Measurements from ENCODE around the gene DCAF6.

Gene DCAF6

GRCh38 chr1:168116327-168116799, 179.9 kb downstream of the DCAF6 start:
- DNase-seq (ENCODE audit: low read depth, low spot score) = no peak

DNA sequence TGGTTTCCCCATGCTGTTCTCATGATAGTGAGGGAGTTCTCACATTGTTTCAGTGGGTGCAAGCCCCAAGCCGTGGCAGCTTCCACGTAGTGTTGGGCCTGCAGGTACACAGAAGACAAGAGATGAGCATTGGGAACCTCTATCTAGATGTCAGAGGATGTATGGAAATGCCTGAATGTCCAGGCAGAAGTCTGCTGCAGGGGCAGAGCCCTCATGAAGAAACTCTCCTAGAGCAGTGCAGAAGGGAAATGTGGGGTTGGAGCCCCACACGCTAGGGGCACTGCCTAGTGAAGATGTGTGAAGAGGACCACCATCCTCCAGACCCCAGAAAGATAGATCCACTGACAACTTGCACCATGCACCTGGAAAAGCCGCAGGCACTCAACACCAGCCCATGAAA, 183.3 kb downstream of the DCAF6 start:
- WGBS (ENCODE audit: insufficient coverage, insufficient read length) = no CpG with 5 or more reads among the region's 4 CpGs

More at GRCh38 chr1:168116327-168116799, 179.9 kb downstream of the DCAF6 start:
- Histone ChIP-seq H3K36me3 (ENCODE audit: control insufficient read depth, insufficient read depth, low read length) (no peaks in the 10 kb centered on the region; the same call in 1 of the 2 replicates), H3K4me3 (ENCODE audit: low read length) (no peak overlapping the region), H3K27ac (ENCODE audit: low read length) (no peak overlapping the region), H3K27me3 (ENCODE audit: control insufficient read depth, insufficient read depth, low read length) (no peaks in the 10 kb centered on the region), H3K9me3 (ENCODE audit: control insufficient read depth, insufficient read depth, low read length) (no peaks in the 10 kb centered on the region), H3K4me1 (ENCODE audit: control insufficient read depth, insufficient read depth, low read length) (no peaks in the 10 kb centered on the region; the same call in 1 of the 2 replicates)
- WGBS (ENCODE audit: insufficient coverage, insufficient read length) = no CpG with 5 or more reads among the region's 6 CpGs

DNA sequence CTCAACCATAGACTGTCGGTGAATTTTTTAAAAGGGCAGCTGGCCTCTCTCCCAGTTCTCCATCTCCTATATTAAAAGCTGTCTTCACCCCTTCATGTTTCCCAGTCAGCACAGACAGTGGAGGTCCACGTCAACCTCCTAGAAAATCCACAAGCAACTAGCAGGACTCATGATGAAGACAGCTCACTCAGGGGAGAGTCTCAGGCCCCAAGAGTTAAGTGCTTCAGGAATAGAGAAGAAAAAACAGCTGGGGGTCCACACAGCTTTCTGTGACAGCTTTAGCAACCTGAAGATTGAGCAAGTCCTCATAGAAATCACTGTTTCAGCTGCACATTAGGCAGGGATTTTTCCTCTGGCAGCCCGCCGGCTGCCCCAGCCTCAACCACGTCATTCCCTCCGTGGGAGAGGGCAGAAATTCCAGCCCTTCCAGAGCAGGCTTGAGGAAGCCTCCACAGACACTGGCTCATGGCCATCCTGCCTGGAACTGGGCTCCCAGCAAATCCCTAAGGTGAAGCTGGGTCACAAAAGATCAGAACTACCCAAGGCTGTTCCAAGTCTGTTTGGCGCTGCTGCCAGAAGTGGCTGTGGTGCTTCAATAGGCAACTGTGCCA, 185.0 kb downstream of the DCAF6 start:
- no peaks in the 10 kb centered on the region for H3K27me3 ChIP-seq (ENCODE audit: control insufficient read depth, insufficient read depth, low read length)
- no CpG with 5 or more reads among the region's 7 CpGs for WGBS (ENCODE audit: insufficient coverage, insufficient read length)
- no peak for DNase-seq (ENCODE audit: low read depth, low spot score)

More for the DNA sequence above, 183.3 kb downstream of the DCAF6 start:
- H3K27me3 ChIP-seq (ENCODE audit: control insufficient read depth, insufficient read depth, low read length) = no peaks in the 10 kb centered on the region
- no peaks in the 10 kb centered on the region; the same call in 1 of the 2 replicates for H3K36me3 ChIP-seq (ENCODE audit: control insufficient read depth, insufficient read depth, low read length)
- H3K9me3 ChIP-seq (ENCODE audit: control insufficient read depth, insufficient read depth, low read length) = no peaks in the 10 kb centered on the region
- H3K27ac ChIP-seq (ENCODE audit: low read length) = no peak overlapping the region
- no peaks in the 10 kb centered on the region; the same call in 1 of the 2 replicates for H3K4me1 ChIP-seq (ENCODE audit: control insufficient read depth, insufficient read depth, low read length)
- H3K4me3 ChIP-seq (ENCODE audit: low read length) = no peak overlapping the region
- no peak for DNase-seq (ENCODE audit: low read depth, low spot score)

DNA sequence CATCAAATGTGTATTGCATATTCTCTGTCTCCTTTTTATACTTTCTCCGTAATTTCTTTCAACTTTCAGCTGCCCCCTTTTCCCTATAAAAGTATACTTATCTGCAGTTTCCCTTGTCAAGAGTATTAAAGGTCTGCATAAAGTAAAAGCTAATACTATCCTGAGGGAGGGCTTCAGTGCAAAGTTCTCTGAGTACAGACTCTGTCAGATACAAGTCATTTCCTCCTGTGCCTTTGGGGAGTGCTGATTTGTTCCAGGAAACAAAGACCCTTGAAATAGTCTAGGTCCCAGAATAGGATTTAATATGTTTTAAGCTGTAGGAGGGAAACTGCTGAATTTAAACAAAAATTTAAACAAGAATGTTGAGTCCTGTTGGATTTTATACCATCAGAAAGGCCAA, 188.6 kb downstream of the DCAF6 start:
- DNase-seq (ENCODE audit: low read depth, low spot score) = no peak
- Histone ChIP-seq H3K27me3 (ENCODE audit: control insufficient read depth, insufficient read depth, low read length) (no peaks in the 10 kb centered on the region), H3K27ac (ENCODE audit: low read length) (no peak overlapping the region), H3K4me3 (ENCODE audit: low read length) (no peak overlapping the region), H3K9me3 (ENCODE audit: control insufficient read depth, insufficient read depth, low read length) (no peaks in the 10 kb centered on the region), H3K4me1 (ENCODE audit: control insufficient read depth, insufficient read depth, low read length) (no peaks in the 10 kb centered on the region), H3K36me3 (ENCODE audit: control insufficient read depth, insufficient read depth, low read length) (no peaks in the 10 kb centered on the region)
- WGBS (ENCODE audit: insufficient coverage, insufficient read length) = 100% methylated on average over 1 of the region's 1 CpG

More for the DNA sequence above, 185.0 kb downstream of the DCAF6 start:
- Histone ChIP-seq H3K27ac (ENCODE audit: low read length) (no peak overlapping the region), H3K36me3 (ENCODE audit: control insufficient read depth, insufficient read depth, low read length) (no peaks in the 10 kb centered on the region; the same call in 1 of the 2 replicates), H3K9me3 (ENCODE audit: control insufficient read depth, insufficient read depth, low read length) (no peaks in the 10 kb centered on the region), H3K4me1 (ENCODE audit: control insufficient read depth, insufficient read depth, low read length) (no peaks in the 10 kb centered on the region; the same call in 1 of the 2 replicates), H3K4me3 (ENCODE audit: low read length) (no peak overlapping the region)
